Thyroid gland (tissue), 4 donors: ENCODE measurements around the gene ZBTB37.

Experiments used
- CTCF ChIP-seq, 6 experiments: fragments of 200-600 bp in 3 of 6; fragments of 450-650 bp in 3 of 6; sonication (generic) in 3 of 6; IDR thresholded peaks; one replicate each; pipeline ENCODE4 v1.5.1; 2016 to 2019; ENCODE audit warnings: antibody characterized with exemption in 6 of 6, mild to moderate bottlenecking in 2 of 6, inconsistent platforms in 1 of 6, moderate library complexity in 1 of 6
- POLR2A ChIP-seq, 2 donors: fragments of 450-650 bp; IDR thresholded peaks; one replicate each; pipeline ENCODE4 v1.6.1; 2017; ENCODE audit warnings: antibody characterized with exemption in 2 of 2, mild to moderate bottlenecking in 2 of 2, moderate library complexity in 1 of 2

DNA sequence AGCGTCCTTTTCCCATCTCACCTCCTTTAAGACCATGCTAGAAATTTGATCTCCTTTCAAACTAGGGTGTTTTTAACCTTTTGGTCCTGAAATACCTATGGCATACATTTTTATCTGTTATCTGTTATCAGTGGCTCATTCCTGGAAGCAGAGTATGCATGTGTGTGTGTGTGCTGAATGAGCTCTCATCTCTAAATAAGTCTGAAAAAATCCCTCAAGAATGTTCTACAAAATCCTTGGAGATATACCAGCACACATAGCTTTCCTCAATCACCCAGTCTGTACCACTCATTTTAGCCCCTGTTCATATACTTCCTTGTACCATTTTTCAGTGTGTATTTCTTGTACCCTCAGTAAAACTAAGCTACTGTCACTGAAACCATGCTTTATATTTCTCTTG, 49.7 kb upstream of the ZBTB37 start:
- no peak for TF ChIP-seq POLR2A (IDR thresholded peaks at IDR 0.05)
- no peak for TF ChIP-seq CTCF (IDR thresholded peaks at IDR 0.05)
